Esophagus squamous epithelium (tissue), 4 donors: ENCODE data around the gene SARNP.

ENCODE experiments used
- CTCF ChIP-seq, 6 experiments: fragments of 450-650 bp in 4 of 6; fragments of 200-600 bp in 2 of 6; sonication (generic) in 2 of 6; IDR thresholded peaks; one replicate each; pipeline ENCODE4 v1.5.1; 2016 to 2019; ENCODE audit warnings: antibody characterized with exemption in 6 of 6, mild to moderate bottlenecking in 4 of 6, moderate library complexity in 4 of 6
- POLR2A ChIP-seq, 4 donors: fragments of 450-650 bp; IDR thresholded peaks; one replicate each; pipeline ENCODE4 v1.6.1; 2017; ENCODE audit warnings: antibody characterized with exemption in 4 of 4, mild to moderate bottlenecking in 4 of 4, moderate library complexity in 3 of 4

- TF ChIP-seq POLR2A (IDR thresholded peaks at IDR 0.05): no peak
- no peak for TF ChIP-seq CTCF (IDR thresholded peaks at IDR 0.05)
Observed at GRCh38 chr12:55745361-55746173, 72.0 kb downstream of the SARNP start.
